ENCODE results near the gene TLE3.

TLE3 gene

DNA sequence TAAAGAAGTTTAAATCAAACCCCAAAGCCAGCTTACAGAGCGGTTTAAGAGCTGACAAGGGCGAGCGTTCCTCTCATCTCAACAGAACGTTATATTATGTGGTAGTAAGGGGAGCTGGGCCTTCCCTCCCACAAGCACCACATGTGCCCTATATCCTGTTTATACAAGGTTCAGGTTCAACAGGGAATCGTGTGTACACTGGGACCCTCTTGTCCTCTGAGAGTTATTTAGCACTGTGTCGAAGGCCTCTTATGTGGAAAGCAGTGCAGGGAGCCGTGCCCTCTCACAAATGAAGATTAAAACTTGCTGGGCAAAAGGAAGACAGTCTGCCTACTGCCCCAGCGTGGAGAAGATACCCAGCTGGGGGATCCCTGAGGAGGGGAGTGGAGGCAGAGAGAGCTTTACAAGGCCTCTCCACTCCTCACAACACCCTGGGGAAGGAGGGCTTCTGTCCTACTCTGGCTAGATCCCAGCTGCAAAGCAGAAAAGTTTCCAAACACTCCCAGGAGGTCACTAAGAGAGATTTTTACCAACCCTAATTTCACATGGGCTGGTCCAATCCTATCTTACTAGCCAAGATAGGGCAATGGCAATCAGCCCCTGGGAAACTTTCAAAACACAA, 2.9 kb downstream of the TLE3 start:
- H3K4me3 ChIP-seq (ENCODE audit: control insufficient read depth, low read depth, low read length), result peak overlapping the region; percentile 73
- DNase-seq (ENCODE audit: low read depth), result no peak
- TF ChIP-seq, protein P1, sequence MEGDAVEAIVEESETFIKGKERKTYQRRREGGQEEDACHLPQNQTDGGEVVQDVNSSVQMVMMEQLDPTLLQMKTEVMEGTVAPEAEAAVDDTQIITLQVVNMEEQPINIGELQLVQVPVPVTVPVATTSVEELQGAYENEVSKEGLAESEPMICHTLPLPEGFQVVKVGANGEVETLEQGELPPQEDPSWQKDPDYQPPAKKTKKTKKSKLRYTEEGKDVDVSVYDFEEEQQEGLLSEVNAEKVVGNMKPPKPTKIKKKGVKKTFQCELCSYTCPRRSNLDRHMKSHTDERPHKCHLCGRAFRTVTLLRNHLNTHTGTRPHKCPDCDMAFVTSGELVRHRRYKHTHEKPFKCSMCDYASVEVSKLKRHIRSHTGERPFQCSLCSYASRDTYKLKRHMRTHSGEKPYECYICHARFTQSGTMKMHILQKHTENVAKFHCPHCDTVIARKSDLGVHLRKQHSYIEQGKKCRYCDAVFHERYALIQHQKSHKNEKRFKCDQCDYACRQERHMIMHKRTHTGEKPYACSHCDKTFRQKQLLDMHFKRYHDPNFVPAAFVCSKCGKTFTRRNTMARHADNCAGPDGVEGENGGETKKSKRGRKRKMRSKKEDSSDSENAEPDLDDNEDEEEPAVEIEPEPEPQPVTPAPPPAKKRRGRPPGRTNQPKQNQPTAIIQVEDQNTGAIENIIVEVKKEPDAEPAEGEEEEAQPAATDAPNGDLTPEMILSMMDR (IDR thresholded peaks at IDR 0.05; ENCODE audit: control insufficient read depth, insufficient read depth, low read depth, low read length, missing control alignments), result no peak

DNA sequence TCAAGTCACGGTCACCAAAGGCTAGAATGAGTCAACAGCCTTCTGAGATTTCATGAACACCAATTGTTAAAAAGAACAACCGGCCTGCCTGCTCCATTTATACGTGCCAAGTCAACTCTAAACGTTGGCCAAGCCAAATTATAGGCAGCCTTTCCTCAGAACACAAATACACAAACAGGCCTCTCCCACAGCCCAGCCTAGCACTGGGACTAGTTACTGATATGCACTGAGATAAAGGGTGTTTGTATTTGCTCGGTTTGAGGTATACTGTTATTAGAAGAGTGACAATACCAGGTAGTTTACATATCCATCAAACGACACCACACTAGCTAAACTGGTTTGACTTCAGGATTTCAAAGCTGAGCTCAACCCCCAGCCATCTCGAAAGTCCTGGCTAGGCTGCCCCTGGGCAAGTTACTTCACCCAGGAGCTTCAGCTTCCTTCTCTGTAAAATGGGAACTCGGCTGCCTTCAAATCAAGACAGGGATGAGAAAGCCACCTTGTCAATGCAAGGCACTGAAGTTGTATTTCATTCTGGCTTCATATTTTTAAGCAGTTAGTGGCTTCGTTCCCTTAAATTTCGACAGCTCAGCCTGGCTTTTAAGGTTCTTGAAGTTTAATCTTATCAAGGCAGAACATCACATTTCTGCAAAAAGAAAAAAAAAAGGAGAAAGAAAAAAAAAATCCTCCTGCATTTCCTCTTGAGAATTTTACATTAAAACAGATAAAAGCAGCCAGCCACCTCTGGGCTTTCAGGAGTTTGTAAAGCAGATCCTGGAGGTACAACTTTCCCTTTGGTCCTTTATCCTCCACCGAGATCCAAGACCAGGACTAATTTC, 4.0 kb downstream of the TLE3 start:
- TF ChIP-seq, protein P1 (IDR thresholded peaks at IDR 0.05; ENCODE audit: control insufficient read depth, insufficient read depth, low read depth, low read length, missing control alignments), result no peak
- DNase-seq (ENCODE audit: low read depth), result no peak
- H3K4me3 ChIP-seq (ENCODE audit: control insufficient read depth, low read depth, low read length), result no peak overlapping the region

GRCh38 chr15:70093070-70093469, 4.6 kb downstream of the TLE3 start:
- H3K4me3 ChIP-seq (ENCODE audit: control insufficient read depth, low read depth, low read length), result no peak overlapping the region
- DNase-seq (ENCODE audit: low read depth), result no peak
- TF ChIP-seq, protein P1 (IDR thresholded peaks at IDR 0.05; ENCODE audit: control insufficient read depth, insufficient read depth, low read depth, low read length, missing control alignments), result no peak

- DNase-seq (ENCODE audit: low read depth), result no peak
- TF ChIP-seq, protein P1 (IDR thresholded peaks at IDR 0.05; ENCODE audit: control insufficient read depth, insufficient read depth, low read depth, low read length, missing control alignments), result no peak
- H3K4me3 ChIP-seq (ENCODE audit: control insufficient read depth, low read depth, low read length), result no peak overlapping the region
These were observed 5.2 kb downstream of the TLE3 start for GRCh38 chr15:70092464-70093027.

DNA sequence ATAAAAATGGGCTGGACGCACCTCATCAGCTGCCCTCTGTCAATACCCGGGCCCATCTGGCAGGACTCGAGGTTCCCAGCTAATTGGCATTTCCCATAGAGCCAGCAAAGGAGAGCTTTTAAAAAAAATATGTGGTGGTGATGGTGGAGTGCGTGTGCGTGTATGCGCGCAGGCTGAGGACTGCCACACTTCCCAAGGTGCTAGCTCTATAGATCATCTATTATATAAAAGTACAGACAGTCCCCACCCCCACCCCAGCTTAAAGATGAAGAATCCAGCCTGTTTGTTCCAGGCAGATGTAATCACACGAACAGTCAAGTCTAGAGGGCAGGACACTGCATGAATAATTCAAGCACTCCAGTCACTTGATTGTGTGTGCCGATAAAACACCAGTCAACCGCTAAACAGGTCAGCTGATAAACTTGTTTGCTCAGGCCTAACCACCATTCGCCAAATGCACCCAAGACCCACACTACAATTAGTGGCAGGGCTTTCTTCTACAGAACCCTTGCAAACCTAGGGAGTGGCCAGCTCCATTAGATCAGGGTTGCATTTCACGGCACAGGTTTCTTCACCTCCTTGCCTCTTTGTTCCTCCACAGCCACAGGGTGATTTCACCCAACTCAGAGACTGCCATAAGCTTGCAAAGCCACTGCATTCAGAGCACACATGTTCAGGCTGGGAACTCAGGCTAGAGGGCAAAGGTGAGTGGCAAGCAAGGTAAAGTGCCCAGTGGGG, 5.8 kb downstream of the TLE3 start:
- no peak for DNase-seq (ENCODE audit: low read depth)
- H3K4me3 ChIP-seq (ENCODE audit: control insufficient read depth, low read depth, low read length), result no peak overlapping the region
- TF ChIP-seq, protein P1 (IDR thresholded peaks at IDR 0.05; ENCODE audit: control insufficient read depth, insufficient read depth, low read depth, low read length, missing control alignments), result no peak

Data from AG09309 (cell line).